Measurements from ENCODE around the gene BGLAP.
A peak's percentile ranks its signal among the peaks of the same experiment; 100 is the strongest.
"Not testable (repeated sequence)": the region's sequence is repeated elsewhere in the genome, so short reads cannot be mapped to it uniquely, and the experiment has no call there.

The BGLAP gene

GRCh38 chr1:156241926-156242325 lies at the start of gene BGLAP:
Gene BGLAP (plus strand): TSS chr1:156242184. CDS start chr1:156242232, 48 bp downstream.
- no peak for DNase-seq

DNA sequence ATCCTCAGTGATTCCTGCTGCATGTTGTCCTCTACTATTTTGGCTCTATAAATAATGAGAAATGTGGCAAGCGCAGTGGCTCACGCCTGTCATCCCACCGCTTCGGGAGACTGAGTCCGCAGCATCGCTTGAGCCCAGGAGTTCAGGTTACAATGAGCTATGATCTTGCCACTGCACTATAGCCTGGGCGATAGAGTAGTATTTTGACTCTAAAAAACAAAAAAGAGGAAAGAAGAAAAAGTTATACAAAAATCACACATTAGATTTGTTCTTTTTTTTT lies 48.8 kb upstream of the BGLAP start:
- DNase-seq = peak; percentile 7 to 31

DNA sequence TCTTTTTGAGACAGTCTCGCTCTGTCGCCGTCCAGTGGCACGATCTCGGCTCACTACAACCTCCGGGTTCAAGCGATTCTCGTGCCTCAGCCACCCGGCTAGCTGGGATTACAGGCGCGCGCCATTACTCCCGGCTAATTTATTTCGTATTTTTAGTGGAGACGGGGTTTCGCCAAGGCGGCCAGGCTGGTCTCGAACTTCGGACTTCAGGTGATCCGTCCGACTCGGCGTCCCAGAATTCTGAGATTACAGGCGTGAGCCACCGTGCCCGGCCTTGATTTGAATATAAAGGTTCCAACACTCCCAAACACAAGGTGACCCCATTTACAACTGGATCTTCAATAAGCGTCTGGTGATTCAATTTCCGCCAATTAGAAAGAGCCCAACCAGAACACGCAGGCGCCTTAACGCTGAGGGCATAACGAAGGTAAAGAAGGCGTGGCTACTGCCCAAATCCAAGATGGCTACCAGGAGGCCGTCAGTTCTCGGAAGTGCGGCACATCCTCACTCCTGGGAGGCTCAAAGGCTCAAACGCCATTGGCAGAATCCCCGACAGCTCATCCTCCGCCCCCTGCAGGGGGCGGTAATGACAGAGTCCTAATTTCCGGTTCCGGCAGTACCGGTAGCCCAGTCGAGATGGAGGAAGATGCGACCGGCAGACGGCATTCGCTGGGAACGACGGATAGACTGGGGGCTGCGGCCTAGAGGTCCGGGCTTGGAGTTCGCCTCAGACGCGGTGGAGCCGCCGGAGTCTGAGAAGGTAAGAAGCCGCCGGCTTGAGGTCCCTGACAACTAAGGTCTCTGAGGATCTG lies 48.3 kb upstream of the BGLAP start, which contains the start of gene SLC25A44:
Gene SLC25A44 (plus strand): TSS at position 617 of the 812 bp plus-strand sequence. CDS start 5,744 bp downstream, outside the sequence.
- peak; percentile 99 to 100 for DNase-seq

DNA sequence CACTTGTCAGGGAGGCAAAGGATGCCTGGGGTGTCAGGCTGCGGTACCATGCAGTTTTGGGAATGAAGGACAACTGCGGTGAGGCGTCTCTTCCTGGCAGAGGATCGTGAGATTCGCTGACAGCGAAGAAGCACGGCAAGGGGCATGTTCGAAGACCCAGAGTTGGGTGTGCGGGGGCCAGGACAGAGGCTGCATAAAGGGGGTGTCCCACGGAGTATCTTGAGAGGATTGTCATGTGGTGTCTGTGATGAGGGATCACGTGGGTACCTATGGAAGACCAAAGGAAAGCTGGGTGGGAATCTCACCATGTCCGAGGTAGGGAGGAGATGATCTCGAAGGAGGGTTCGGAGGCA lies 47.7 kb upstream of the BGLAP start:
- DNase-seq = peak in 1 of 2 experiments; percentile 7

GRCh38 chr1:156195853-156196252 lies 46.1 kb upstream of the BGLAP start:
- DNase-seq = no peak

DNA sequence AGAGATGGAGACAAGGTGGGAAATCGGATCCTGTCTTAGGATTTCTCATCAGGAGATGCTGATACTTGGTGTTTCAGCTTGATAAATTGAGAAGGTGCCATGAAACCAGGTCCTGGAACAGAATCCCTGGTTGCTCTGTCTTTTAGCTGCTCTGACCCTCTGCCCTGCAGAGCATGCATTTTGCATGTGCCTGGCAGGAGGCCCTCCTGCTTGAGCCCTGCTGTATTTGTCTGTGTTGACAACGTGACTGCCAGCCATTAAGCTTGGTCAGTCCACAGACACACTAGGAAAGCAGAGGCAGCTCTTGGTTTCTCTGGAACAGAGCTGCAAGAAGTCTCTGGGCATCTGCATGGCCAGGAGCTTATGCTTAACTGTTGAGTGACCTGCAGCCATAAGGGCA lies 45.5 kb upstream of the BGLAP start:
- DNase-seq = no peak

GRCh38 chr1:156198831-156199349 lies 43.1 kb upstream of the BGLAP start:
- DNase-seq = no peak

- DNase-seq = no peak
These were observed 41.9 kb upstream of the BGLAP start for GRCh38 chr1:156200044-156200443.

DNA sequence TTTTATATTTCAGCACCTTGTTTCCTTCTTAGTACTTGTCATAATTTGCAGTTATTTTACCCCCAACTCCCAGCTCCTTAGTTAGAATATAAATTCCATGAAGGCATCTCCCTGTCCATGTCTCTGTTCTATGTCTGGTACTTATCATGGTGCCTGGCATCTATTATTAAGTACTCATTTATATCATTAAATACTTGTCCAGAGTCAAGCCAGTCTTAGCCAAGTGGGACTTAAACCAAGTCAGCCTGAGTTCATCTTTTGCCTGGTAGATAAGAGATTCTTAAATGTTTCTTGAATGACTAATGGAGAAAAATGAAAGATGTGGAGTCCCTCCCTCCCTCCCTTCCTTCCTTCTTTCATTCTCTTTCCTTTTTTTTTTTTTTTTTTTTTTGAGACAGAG lies 38.7 kb upstream of the BGLAP start:
- no peak for DNase-seq

DNA sequence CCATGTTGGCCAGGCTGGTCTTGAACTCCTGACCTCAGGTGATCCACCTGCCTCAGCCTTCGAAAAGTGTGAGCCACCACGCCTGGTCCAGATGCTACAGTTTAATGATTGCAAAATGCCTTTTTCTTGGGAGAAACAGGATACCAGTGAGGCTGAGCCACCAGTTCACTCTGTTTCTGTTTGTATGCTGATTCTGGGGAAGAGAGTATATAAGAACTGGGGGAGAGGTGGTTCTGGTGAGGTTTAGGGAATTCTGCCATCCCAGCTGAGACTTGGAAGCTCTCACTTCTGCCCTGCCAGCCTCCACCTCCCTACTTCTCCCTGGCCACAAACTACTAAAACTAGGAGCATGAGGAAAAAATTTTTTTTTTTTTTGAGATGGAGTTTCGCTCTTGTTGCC lies 37.3 kb upstream of the BGLAP start:
- no peak for DNase-seq

DNA sequence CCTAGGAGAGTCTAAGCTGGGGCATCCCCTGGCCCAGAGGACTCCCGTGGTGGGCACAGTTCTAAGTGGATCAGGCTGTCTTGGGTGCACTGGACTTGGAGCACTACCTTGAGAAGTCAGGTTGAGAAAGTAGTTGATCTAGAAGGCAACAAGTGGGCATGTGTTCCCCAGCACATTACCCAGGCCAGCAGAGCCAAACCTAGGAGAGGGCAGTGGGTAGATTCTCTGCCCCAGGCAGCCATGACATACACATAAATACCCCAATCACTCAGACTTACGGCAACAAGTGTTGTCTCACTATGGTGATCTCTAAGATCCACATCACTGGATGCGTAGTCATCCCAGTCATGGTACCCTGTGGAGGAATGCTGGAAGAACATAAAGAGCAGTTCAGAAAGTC lies 30.7 kb upstream of the BGLAP start:
- no peak for DNase-seq

- no peak for DNase-seq
These were observed 29.9 kb upstream of the BGLAP start for GRCh38 chr1:156212130-156212529.

GRCh38 chr1:156212833-156213643 lies 28.9 kb upstream of the BGLAP start, which contains the start of gene PMF1:
Gene PMF1 (plus strand): TSS chr1:156213007. CDS start chr1:156213016, 9 bp downstream.
- peak; percentile 99 to 100 for DNase-seq

GRCh38 chr1:156213644-156213966 lies 28.4 kb upstream of the BGLAP start:
- DNase-seq = no peak

GRCh38 chr1:156214024-156214748 lies 27.8 kb upstream of the BGLAP start:
- peak; percentile 15 to 49 for DNase-seq

- not testable (repeated sequence) for DNase-seq
These were observed 25.5 kb upstream of the BGLAP start for GRCh38 chr1:156216361-156217086.

DNA sequence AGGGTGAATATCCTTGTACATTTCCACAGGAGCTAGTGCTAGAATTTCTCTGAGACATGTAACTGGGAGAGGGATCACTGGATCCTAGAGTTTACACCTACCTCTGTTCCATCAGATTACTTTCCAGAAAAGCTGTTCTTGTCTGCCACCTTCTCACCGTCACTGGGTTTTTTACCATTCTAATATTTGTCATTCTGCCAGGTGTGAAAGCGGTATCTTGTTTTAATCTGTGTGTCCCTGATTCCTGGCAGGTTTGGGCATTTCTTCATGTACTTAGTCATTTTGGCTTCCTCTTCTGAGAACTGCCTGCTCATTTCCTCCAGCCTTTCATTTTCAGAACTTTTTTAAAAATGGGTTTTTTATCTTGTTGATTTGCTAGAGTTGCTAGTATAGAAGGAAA lies 24.1 kb upstream of the BGLAP start:
- DNase-seq = no peak

GRCh38 chr1:156220226-156220625 lies 21.8 kb upstream of the BGLAP start:
- no peak for DNase-seq

DNA sequence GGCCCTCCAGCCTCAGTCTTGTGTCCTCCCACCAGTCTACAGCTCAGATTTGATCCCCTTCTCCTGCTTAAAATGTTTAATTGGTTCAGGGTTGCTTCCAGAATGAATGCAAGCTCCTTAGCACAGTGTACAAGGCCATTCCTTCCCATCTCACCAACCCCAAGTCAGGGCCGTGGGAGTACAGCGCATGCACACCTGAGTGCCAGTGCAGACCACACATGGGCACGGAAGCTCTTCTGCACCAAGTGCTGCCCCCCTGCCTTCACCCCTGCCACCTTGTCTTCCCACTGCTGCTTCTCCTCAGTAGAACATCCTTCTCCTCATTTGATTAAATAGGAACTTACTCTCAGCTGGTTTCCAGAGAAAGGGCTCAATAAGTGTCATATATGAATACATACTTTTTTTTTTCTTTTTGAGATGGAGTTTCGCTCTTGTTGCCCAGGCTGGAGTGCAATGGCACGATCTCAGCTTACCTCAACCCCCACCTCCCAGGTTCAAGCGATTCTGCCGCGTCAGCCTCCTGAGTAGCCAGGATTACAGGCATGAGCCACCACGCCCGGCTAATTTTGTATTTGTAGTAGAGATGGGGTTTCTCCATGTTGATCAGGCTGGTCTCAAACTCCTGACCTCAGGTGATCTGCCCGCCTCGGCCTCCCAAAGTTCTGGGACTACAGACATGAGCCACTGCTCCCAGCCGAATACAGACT lies 19.8 kb upstream of the BGLAP start:
- DNase-seq = no peak

- DNase-seq = no peak
These were observed 16.3 kb upstream of the BGLAP start for GRCh38 chr1:156225677-156226014.

GRCh38 chr1:156226116-156226538 lies 15.9 kb upstream of the BGLAP start:
- no peak for DNase-seq

- DNase-seq = no peak
These were observed 15.2 kb upstream of the BGLAP start for GRCh38 chr1:156226782-156227181.

All from SHP77 (cell line).